Muscle of arm (tissue), 12 donors: ENCODE data around the gene SPACA7. TPM values are rescaled to one million over a fixed set of nuclear protein-coding genes. Genes with fewer than 3 reads are reported as not detected.
"Not testable (repeated sequence)": the region's sequence is repeated elsewhere in the genome, so short reads cannot be mapped to it uniquely, and the experiment has no call there.

Experiments used
- DNase-seq: peaks from one replicate; pipeline ENCODE4 v3.0.0-alpha.2; 2013
- polyA plus RNA-seq, 12 donors: library from polyadenylated mRNA; unstranded; fragments of 120-200 nt; gene quantifications; one replicate each; pipeline ENCODE4 v1.2.1, GENCODE V29; 2013; ENCODE audit not compliant: insufficient read length in 12 of 12

The SPACA7 gene
- polyA plus RNA-seq, 12 donors, result not detected

DNA sequence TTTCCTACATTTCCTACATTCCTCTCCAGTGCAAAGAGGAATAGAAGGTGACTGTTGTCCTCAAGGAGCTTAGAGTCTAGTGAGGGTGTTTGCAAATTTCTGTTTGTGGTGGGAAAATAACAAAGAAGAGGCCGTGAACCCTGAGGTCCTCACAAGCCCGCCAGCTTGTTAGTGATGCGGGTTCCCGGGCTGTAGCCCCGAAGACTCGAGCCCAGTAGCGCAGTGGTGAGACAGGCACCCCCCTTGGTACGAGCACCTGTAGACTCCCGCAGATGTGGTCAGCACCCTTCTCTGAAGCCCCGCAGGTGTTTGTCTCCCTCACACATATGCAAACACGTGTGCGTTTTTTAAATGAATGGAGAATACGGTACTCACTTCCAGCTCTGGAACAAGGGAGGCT lies 26.5 kb upstream of the SPACA7 start:
- DNase-seq, result no peak

DNA sequence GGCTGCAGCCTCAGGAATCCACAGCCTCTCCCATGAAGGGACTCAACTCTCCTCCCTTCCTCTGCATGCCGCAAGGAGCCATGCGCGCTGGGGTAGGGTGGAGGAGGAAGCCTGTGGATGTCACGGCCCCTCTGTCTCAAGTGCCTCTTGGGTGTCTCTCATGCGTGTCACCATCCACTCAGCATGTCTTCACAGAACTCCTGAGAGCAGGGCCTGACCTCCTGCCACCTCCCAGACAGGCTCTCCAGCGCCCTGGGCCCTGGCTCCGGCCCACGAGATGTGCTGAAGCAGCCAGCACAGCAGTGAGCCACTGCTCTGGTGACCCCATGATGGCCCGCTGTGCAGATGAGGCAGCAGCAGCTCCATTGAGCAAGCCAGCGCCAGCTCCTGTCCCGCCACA lies 25.9 kb upstream of the SPACA7 start:
- no peak for DNase-seq

DNA sequence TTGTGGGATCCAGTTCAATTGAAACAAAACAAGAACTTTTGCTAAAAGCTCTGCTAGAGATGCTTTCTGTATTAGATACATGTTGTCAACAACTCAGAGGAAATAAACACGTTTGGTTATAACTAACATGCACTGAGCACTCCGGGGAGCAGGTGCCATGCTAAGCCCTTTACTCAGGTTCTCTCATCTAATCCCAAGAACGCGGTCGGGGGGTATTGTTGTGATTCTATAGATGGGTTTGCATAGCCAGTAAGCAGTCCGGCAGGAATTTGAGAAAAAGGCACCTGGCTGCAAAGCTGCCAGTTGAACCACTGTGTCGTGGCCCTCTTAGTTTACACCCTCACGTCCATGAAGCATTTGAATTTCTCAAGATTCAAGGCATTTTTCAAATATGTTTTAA lies 24.3 kb upstream of the SPACA7 start:
- no peak for DNase-seq

DNA sequence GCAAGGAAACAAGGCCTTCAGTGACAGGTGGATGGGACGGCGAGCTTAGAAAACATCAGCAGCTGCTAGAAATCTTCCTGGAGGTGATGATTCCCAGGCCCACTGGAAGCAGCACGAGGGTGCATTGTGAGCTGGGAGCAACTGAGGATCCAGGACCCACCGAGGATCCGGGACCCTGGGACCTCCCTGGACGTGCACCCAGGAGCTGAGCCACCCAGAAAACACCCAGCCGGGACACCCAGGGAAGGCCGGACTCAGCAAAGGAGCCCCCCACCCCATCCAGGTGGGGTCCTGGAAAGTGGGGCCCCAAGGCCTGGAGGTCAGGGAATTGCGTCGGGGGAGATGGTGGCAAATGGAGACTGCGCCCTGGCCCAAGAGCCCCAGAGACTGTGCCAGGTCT lies 22.3 kb upstream of the SPACA7 start:
- no peak for DNase-seq

DNA sequence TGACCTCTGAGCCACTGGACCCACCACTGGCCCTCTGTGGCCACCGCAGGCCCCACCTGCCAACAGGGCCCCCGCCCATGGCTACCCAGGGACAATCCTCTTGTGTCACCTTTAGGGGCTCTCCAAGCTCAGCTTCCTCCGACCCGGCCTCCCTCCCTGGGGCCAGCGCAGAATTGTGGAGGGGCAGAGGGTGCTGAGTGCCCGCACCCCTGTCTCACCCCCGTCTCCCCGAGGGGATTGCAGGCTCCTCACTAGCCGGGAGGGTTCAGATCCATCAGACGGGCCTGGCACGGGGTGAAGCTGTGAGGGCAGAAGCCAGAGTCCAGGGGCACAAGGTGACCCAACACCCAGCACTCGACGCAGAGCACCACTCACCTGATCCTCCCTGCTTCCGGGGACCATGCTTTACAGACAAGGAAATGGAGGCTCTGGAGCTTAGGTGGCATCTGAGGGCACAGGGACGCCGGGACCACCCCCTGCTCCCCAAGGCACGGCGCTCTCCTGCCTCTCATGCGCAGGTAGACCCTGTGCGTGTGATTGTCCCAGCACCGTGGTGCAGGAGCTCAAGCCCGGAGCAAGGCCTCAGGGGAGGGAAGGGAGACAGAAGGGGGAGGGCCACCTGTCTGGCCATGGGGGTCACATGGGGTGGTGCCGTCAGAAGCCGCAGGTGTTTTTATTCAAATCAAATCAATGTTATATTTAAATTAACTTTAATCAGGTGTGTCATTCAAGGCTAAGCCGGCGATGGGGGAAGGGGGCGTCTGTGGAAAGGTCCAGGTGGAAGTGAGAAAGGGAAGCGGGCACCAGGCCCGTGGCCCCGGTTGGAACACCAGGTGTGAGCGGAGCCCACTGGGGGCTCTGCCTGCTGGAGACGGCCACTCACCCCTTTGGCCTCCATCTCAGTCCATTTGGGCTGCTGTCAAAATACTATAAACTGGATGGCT lies 21.6 kb upstream of the SPACA7 start:
- no peak for DNase-seq

DNA sequence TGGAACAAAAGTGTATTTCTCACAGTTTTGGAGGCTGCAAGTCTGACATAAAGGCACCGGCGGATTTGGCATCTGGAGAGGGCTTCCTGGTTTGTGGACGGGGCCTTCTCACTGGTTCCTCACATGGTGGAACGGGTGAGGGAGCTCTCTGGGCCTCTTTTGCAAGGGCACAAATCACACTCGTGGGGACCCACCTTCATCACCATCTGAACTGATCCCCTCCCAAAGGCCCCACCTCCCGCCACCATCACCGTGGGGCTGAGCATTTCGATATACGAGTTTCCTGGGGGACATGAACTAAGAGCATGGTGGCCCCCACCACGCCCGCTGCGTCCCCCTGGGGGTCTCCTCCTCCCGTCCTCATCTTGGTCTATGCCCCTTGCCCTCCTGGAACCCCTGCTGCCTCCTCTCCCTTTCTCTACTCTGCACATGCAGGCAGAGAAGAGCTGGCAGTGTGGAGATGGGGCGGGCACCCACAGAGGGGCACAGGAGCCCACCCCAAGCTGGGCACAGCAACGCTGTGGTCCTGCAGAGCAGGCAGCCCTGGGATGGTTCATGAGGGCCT lies 20.8 kb upstream of the SPACA7 start:
- DNase-seq, result no peak

DNA sequence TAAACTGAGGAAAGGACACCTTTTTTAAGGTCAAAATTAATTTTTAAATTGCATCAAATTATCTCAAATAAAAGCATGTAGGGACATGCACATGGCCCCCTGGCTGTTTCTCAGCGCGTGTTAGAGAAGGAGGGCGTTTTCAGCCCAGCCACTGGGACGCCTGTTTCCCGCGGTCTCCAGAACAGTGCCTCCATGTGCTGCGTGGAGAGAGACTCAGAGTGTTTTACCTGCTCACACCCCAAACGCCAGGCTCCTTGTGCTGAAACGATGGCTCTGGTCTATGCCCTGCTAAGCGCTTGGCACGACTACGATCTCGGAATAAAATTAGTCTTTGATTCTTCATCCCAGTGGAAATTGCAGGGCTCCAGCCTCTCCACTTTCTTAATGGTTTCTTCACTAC lies 20.0 kb upstream of the SPACA7 start:
- DNase-seq, result no peak

DNA sequence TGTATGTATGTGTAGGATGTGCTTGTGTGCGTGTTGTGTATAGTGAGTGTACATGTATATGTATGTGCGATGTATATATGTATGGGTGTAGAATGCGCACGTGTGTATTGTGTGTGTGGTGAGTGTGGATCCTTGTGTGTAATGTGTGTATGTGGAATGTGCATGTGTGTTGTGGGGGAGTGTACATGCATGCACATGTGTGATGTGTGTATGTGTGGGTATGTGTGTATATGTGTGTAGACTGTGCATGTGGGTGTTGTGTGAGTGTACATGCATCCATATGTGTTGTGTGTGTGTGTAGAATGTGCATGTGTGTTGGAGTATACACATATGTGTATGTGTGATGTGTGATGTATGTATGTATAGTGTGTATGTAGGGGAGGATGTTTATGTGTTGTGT lies 18.0 kb upstream of the SPACA7 start:
- DNase-seq, result no peak

DNA sequence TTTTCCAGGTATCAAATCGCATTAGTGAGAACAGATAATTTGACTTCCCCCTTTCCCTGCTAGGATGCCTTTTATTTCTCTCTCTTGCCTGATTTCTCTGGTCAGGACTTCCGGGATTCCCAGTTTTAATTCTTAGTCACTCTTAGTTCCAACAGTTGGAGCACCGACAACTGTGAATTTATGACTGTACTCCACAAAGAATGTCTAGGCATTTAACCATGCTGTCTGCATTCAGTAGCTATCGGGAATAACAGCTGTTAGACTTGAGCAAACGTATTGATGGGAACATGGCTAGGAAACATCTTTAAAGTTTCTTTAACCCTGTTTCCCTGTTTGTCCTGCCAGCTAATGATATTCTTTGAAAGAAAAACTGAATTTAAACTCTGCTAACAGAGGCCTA lies 14.1 kb upstream of the SPACA7 start:
- no peak for DNase-seq

DNA sequence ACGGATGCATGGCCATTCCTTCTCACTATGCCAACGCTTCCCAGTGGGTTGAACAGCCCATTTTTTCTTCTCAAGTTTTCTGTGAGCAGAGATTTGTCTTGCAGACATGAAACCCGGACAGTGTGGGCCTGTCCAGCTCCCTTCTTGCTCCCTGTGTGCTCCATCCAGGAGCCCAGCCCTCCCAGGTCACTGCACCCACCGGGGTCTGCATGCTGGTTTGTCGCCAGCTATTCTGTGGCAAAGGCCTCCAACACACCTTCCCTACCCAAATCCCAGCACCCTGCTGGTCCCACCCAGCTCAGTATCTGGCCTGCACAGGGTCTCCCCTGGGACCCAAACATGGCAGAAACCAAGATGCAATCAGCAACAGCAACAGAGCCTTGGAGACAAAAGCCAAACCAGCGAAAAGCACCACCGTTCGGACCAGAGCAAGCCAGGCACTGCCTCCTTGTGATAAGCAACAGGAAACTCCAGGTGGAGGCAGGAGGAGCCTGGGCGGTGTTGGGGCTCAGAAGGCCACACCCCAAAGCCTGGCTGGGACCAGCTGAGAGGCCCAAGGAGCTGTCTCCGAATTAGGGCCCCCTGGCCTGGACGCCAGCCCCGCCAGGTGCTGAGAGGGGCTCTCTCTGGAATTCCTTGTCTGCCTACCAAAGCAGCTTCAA lies 12.2 kb upstream of the SPACA7 start:
- DNase-seq, result no peak

DNA sequence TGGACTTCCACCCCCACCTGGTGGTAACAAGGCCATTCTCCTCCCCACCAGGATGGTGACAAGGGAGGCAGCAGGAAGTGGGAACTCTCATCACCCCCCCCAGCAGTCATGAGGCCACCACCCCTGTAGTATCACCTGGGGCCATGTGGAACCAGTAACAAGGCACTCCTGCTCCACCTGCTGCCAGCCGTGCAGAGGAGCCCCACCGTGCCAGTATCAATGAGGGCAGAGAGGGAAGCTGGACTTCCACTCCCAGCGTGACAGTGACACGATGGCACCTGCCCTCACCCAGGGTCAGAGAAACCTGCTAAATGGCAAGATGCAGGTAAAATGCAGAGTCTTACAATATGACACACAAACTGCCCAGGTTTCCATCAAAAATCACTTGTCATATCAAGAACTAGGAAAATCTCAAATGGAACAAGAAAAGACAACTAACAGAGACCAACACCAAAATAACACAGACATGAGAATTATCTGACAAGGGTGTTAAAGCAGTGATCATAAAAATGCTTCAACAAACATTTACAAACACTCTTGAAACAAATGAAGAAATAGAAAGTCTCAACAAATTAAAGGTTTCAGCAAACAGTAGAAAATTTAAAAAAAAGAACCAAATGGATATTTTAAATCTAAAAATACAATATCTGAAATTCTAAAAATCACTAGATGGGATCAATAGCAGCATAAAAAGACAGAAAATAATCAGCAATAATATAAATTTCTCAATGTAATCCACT lies 9.1 kb upstream of the SPACA7 start:
- DNase-seq, result no peak

DNA sequence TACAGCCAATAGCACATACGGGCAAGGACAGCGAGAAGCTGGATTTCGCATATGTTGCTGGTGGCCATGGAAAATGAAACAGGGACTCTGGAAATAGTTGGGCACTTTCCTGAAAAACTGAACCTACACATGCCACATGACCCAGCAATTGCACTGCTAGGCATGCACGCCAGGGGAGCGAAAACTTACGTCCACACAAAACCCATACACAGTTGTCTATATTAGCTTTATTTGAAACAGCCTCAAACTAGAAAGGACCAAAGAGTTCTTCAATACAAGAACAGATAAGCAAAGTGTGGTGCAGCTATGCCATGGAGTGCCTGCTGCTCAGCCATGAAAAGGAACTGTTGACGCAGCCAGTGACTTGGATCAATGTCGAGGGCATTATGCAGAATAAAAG lies 7.3 kb upstream of the SPACA7 start:
- no peak for DNase-seq

DNA sequence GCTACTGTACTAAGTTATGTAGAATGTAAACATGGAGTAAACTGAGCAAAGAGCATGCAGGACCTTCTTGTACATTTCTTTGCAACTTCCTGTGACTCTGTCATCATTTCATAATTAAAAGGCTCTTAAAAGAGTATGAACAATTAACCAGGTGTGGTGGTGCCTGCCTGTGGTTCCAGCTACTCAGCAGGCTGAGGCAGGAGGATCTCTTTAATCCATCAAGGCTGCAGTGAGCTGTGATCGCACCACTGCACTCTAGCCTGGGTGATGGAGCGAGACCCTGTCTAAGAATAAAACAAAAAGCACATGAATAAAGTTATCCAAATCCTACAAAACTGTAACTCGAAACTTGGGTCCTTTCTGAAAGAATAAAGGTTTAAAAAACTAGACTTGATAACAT lies 5.8 kb upstream of the SPACA7 start:
- DNase-seq, result no peak

DNA sequence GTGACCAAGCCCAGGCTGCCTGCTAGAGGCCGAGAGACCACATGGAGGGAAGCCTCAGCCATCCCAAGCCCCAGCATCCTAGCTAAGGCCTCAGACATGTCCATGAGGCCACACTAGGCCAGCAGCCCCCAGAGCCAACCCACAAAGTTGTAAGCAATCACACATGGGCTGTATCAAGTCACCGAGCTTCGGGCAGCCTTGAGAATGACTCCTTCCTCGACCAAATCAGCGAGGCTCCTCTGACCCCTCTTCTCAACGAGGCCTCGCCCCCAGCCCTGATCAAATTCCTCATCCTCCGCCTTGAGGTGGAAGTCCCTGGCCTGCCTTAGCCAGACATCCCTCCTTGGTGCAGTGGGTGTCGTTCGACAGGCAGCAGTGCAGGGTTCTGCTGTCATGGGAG lies 1.9 kb upstream of the SPACA7 start:
- DNase-seq, result no peak

DNA sequence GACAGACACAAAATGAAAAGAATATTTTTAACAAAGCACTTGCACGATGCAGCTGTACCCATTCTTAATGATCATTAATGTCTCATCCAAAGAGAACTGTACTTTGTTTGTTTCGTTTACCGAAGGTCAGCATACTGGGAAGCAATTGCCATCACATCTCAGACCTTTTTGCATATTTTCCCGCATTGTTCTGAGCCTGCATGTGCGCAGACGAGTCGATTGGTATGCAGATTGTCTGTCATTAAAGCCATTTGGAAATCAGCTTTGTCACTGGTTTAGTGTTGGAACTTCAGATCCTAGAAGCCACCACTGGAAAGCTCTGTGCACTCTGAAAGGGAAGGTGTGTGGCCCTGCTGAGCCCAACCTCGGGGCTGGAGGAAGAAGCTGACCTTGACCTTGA lies 15.6 kb downstream of the SPACA7 start:
- DNase-seq, result no peak

DNA sequence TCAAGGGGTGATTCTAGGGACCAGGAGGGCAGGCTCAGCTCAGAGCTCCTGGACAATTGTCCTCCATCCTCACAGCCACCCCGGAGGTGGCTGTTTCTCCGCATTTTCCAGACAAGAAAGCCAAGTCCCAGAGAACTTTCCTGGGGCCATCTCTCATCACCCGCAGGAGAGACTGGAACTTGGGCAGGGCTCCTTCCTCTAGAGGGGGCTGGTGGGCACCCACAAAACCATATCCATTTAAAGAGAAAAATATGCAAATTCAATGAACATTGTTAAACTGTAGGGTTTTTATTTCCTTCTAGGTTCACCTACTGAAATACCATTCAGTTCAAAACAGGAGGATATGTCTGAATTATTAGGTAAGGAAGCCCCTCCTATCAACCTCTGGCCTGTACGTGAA lies 16.6 kb downstream of the SPACA7 start:
- no peak for DNase-seq

DNA sequence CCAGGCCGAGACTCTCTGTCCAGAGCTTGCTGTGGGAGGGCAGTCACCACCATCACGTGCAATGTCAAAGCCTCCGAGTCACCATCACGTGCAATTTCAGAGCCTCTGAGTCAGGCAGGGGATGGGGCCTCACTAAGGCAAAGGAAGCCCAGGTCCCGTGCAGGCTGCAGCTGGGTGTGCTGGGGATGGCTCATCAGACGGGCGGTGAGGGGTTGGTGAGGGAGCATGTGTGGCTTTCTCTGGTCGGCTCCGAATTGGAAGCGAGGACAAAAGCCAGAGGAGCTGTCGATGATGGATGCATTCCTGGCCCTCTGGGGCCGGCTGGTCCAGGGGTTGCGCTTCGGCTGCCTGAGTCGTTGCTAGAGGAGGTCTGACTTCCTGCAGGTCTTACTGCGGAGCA lies 18.9 kb downstream of the SPACA7 start:
- DNase-seq, result not testable (repeated sequence)

DNA sequence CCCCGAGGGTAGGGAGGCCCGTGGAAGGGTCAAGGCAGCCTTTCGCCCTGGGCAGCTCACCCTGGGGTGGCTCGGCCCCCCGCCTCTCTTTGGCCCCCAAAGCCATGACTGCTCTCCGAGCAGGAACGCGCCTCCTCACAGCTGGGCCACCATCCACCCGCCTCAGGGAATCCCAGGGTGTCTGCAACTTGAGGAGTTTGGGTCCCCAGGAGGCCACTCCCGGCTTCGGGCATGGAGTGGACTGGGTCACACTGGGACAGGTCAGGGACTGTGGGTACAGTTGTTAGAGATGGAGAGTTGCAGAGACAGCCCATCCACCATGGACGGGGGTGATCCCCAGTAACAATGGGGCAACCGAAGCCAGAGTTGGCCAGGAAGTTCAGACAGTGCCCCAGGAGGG lies 19.8 kb downstream of the SPACA7 start:
- DNase-seq, result not testable (repeated sequence)

DNA sequence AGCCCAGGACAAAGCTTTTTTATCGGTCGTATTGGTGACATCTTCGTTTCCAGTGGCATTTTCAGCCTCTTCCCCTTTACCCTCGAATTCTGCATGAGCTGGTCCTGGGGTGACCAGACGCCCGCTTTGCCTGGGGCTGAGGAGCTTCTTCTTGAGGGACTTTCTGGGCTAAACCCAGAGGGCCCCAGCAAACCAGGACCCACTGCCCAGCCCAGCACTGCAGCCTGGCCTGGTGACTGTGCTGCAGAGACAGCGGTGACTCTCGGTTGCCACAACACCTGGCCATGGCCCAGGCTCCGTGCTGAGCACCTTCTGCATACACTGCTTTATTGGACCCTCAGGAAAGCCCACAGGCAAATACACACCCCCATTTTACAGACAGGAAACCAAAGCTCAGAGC lies 21.0 kb downstream of the SPACA7 start:
- no peak for DNase-seq

DNA sequence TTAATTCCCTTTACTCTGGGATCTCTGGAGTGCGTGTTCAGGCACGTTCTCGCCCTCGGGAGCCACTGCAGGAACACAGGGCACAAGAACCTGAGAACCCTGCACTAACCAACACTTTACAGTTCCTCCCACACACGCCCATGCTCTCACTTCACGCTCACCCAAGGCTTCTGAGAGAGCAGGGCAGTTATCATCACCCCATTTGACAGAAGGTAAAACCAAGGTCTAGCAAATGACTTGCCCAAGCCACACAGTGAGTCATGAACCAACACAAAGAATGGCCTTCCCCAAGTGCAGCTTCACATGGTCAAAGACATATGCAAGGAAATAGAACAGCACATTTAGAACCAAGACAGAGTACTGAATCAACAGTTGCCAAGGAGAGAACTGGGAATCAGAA lies 22.2 kb downstream of the SPACA7 start:
- not testable (repeated sequence) for DNase-seq

DNA sequence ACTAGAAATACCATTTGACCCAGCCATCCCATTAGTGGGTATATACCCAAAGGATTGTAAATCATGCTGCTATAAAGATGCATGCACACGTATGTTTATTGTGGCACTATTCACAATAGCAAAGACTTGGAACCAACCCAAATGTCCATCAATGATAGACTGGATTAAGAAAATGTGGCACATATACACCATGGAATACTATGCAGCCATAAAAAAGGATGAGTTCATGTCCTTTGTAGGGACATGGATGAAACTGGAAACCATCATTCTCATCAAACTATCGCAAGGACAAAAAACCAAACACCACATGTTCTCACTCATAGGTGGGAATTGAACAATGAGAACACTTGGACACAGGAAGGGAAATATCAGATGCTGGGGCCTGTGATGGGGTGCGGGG lies 33.7 kb downstream of the SPACA7 start:
- not testable (repeated sequence) for DNase-seq

DNA sequence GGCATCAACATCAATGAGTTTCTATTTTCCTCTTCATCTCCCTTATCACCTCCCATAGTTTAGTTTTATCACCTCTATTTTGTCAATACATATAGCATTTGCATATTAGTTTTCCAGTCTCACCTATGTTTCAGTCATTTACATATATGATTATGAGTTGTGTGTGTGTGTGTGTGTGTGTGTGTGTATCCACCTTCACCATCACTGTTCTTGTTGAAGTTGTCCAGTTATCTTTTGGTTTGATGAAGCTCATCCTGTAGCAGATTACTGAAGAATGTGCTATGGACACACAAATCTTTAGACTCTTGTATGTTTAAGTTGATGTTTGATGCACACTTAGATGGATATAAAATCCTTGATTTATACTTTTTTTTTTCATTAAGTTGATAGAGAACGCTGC lies 40.5 kb downstream of the SPACA7 start:
- DNase-seq, result no peak
